Pancreas (tissue), 10 donors: ENCODE measurements around the gene TAS2R39. TPM values are rescaled to one million over a fixed set of nuclear protein-coding genes. Genes with fewer than 3 reads are reported as not detected.
A peak's percentile ranks its signal among the peaks of the same experiment; 100 is the strongest.
"Not testable (repeated sequence)": the region's sequence is repeated elsewhere in the genome, so short reads cannot be mapped to it uniquely, and the experiment has no call there.

Source experiments
- ATAC-seq, 4 donors: fragments of 200-7000 bp; cut with Tn5 transposase; one replicate each; pipeline versions ENCODE4 v1.8.0 to v1.9.1; 2020; ENCODE audit warnings: mild to moderate bottlenecking in 4 of 4, moderate library complexity in 4 of 4
- DNase-seq, 6 donors: peaks; one replicate each; pipeline ENCODE4 v3.0.0-alpha.2; 2020
- FAIRE-seq: peaks from 2 replicates; lab custom pipeline; 2012; peaks lifted over from hg19 to GRCh38; lab: Jason Lieb, UNC
- H3K27ac ChIP-seq, 4 donors: fragments of 200-600 bp; sonication (generic); 1 replicate in 3 of 4; 2 replicates in 1 of 4; pipeline versions ENCODE4 v1.5.0 to v1.8.0; 2020
- H3K27me3 ChIP-seq, 4 donors: fragments of 200-600 bp; one replicate each; pipeline ENCODE4 v1.8.0; 2021
- H3K36me3 ChIP-seq, 3 donors: fragments of 200-600 bp; sonication (generic) in 1 of 3; one replicate each; pipeline versions ENCODE4 v1.5.0 to v1.8.0; 2020 to 2021
- H3K4me1 ChIP-seq, 3 donors: fragments of 200-600 bp; one replicate each; pipeline ENCODE4 v1.8.0; 2021
- H3K4me3 ChIP-seq, 4 donors: fragments of 200-600 bp; sonication (generic) in 2 of 4; one replicate each; pipeline versions ENCODE4 v1.5.0 to v1.8.0; 2020 to 2021
- H3K9me3 ChIP-seq, 4 donors: fragments of 200-600 bp; one replicate each; pipeline ENCODE4 v1.8.0; 2021
- CTCF ChIP-seq, 4 donors: fragments of 200-600 bp; sonication (generic) in 3 of 4; IDR thresholded peaks; one replicate each; pipeline versions ENCODE4 v1.5.0 to v1.8.0; 2021; ENCODE audit warnings: antibody characterized with exemption in 4 of 4
- WGBS, 2 donors: extraction: QIAGEN DNeasy Blood & Tissue Kit; methylation state at CpG; one replicate each; pipeline ENCODE4 v1.1.7; 2013; 5-methylcytosine and 5-hydroxymethylcytosine counted together
- intact Hi-C, 3 donors: fragments of 100-400 bp; cut with DNase I; formaldehyde crosslinking; loops; one replicate each; pipeline versions ENCODE4 v1.11.1 to v1.14.2; 2022
- polyA plus RNA-seq, 2 donors: library from polyadenylated mRNA; stranded (reverse); fragments of 200-250 nt; gene quantifications; one replicate each; pipeline ENCODE4 v1.2.3, GENCODE V29; 2013
- total RNA-seq, 6 donors: library from RNA; stranded (reverse); fragmentation: NEBNext Ultra II Directional in 4 of 6; extraction: Animal tissue kit (Norgen Biotek cat#: 25700) in 4 of 6; gene quantifications; one replicate each; pipeline versions ENCODE4 v1.2.1 to v1.2.4, GENCODE V29; 2021 to 2023
- donor health status: healthy with polysubstance abuse.
- donor health status: DM: no; HTN: no; CAD: no; lungs with moderate emphysema.
- donor health status: DM: no; HTN: no; CAD: no.
- donor health status: control.
- donor health status: control.
- donor health status: Bipolar disorder and iron deficiency.
- donor health status: DM: yes; HTN: yes; CAD: no.
- donor health status: DM: no; HTN: no; CAD: no.
- donor health status: DM: no; HTN: no; CAD: no.
- donor health status: DM: yes; HTN: yes; CAD: no.

Gene TAS2R39
- total RNA-seq: not detected
- polyA plus RNA-seq: not detected

DNA sequence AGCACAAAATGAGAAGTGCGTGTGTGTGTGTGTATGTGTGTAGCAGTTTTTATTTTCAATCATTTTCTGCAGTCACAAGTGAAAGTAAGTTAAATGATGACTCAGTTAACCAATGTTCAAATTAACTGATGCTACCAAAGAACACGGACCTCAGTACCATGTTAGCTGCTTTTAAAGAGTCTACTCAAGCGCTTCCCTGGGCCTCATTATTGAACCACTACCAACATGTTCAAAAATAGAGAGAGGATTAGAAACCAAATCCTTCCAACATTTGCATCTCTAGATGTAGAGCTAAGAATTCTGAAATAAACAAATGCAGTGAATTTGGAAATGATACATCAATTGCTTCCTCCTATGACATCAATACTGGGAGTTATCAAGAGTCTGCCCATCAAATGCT is at the start of gene TAS2R39:
Gene TAS2R39, plus strand, starts transcription at position 396 of the 400 bp plus-strand sequence. Its CDS starts 0 bp downstream, at position 396.
- intact Hi-C loops: no loop called here
- no peaks in the 10 kb centered on the region for H3K4me1 ChIP-seq
- no peak for DNase-seq
- H3K27me3 ChIP-seq: no peaks in the 10 kb centered on the region
- H3K9me3 ChIP-seq: no peaks in the 10 kb centered on the region
- no peaks in the 10 kb centered on the region for H3K36me3 ChIP-seq
- no peak within 1 kb of the TSS for H3K27ac ChIP-seq
- no peak for TF ChIP-seq CTCF (IDR thresholded peaks at IDR 0.05)
- no peak within 1 kb of the TSS for H3K4me3 ChIP-seq
- whole genome bisulfite sequencing, 2 donors: 62 to 77% methylated on average over 3 of the region's 3 CpGs
- no peak for ATAC-seq
- no peak for FAIRE-seq

- Histone ChIP-seq H3K9me3 (no peaks in the 10 kb centered on the region), H3K27ac (no peak overlapping the region), H3K27me3 (no peaks in the 10 kb centered on the region), H3K4me3 (no peak overlapping the region), H3K36me3 (no peaks in the 10 kb centered on the region), H3K4me1 (peaks cover 0 to 7% (median 0%) of the 10 kb centered on the region in 3 donors)
- DNase-seq (no peak), ATAC-seq (peak in 1 of 4 donors; percentile 56), FAIRE-seq (no peak)
- no peak for TF ChIP-seq CTCF (IDR thresholded peaks at IDR 0.05)
- intact Hi-C loops: no loop called here
These were observed 36.1 kb upstream of the TAS2R39 start for GRCh38 chr7:143147070-143147469.

- Histone ChIP-seq H3K4me3 (no peak overlapping the region), H3K36me3 (no peaks in the 10 kb centered on the region), H3K27ac (no peak overlapping the region), H3K9me3 (no peaks in the 10 kb centered on the region), H3K27me3 (no peaks in the 10 kb centered on the region), H3K4me1 (peaks cover 0 to 7% (median 0%) of the 10 kb centered on the region in 3 donors)
- FAIRE-seq (no peak), DNase-seq (no peak), ATAC-seq (no peak)
- WGBS, 2 donors: 49 to 68% methylated on average over 4 of the region's 4 CpGs
- intact Hi-C loops: no loop called here
- no peak for TF ChIP-seq CTCF (IDR thresholded peaks at IDR 0.05)
These were observed 35.2 kb upstream of the TAS2R39 start for GRCh38 chr7:143148050-143148449.

- no peak for TF ChIP-seq CTCF (IDR thresholded peaks at IDR 0.05)
- ATAC-seq: no peak
- no peak overlapping the region for H3K27ac ChIP-seq
- no peak for FAIRE-seq
- DNase-seq: no peak
- peaks cover 0 to 7% (median 0%) of the 10 kb centered on the region in 3 donors for H3K4me1 ChIP-seq
- no peaks in the 10 kb centered on the region for H3K9me3 ChIP-seq
- no peaks in the 10 kb centered on the region for H3K36me3 ChIP-seq
- H3K27me3 ChIP-seq: no peaks in the 10 kb centered on the region
- intact Hi-C loops: no loop called here
- no peak overlapping the region for H3K4me3 ChIP-seq
These were observed 34.6 kb upstream of the TAS2R39 start for GRCh38 chr7:143148651-143149050.

DNA sequence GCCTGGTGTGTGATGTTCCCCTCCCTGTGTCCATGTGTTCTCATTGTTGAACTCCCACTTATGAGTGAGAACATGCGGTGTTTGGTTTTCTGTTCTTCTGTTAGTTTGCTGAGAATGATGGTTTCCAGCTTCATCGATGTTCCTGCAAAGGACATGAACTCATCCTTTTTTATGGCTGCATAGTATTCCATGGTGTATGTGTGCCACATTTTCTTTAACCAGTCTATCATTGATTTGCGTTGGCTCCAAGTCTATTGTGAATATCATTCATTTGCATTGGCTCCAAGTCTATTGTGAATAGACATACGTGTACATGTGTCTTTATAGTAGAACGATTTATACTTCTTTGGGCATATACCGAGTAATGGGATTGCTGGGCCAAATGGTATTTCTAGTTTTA is 32.5 kb upstream of the TAS2R39 start:
- ATAC-seq, H3K36me3 ChIP-seq, H3K27ac ChIP-seq, FAIRE-seq, DNase-seq, H3K4me1 ChIP-seq, H3K9me3 ChIP-seq, H3K27me3 ChIP-seq, H3K4me3 ChIP-seq, intact Hi-C loops: not testable (repeated sequence)
- WGBS, 2 donors: 88 to 93% methylated on average over 6 of the region's 6 CpGs

DNA sequence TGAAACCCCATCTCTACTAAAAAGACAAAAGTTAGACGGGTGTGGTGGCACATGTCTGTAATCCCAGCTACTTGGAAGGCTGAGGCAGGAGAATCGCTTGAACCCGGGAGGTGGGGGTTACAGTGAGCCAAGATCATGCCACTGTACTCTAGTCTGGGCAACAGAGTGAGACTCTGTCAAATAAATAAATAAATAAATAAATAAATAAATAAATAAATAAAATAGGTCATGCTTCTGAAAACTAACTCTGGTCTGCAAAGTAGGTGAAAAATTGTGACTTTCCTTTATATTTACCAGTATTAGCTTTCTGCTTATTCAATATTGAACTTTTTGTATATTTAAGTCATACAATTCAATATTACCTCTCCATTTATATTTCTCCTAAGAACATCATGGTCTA is 24.6 kb upstream of the TAS2R39 start:
- FAIRE-seq: not testable (repeated sequence)

More for the DNA sequence above, 24.6 kb upstream of the TAS2R39 start:
- H3K27ac ChIP-seq, H3K4me3 ChIP-seq, H3K27me3 ChIP-seq, H3K4me1 ChIP-seq, DNase-seq, H3K36me3 ChIP-seq, H3K9me3 ChIP-seq, intact Hi-C loops, ATAC-seq: not testable (repeated sequence)
- WGBS, 2 donors: 82 to 88% methylated on average over 3 of the region's 3 CpGs
